Type B pancreatic cell (in vitro differentiated cells): ENCODE data around the gene VEGFB. TPM values are rescaled to one million over a fixed set of nuclear protein-coding genes. Genes with fewer than 3 reads are reported as not detected.
A peak's percentile ranks its signal among the peaks of the same experiment; 100 is the strongest.

Source experiments
- DNase-seq: peaks from one replicate; pipeline ENCODE4 v3.0.0; 2021; ENCODE audit warnings: mixed read lengths; ENCODE audit not compliant: unreplicated experiment; ENCODE audit errors: extremely low spot score
- H3K27ac Mint-ChIP-seq: 2 replicates; pipeline ENCODE4 v1.8.0; 2021; ENCODE audit warnings: mild to moderate bottlenecking, mixed read lengths
- H3K27me3 Mint-ChIP-seq: 2 replicates; pipeline ENCODE4 v1.8.0; 2021; ENCODE audit warnings: mixed read lengths
- H3K36me3 Mint-ChIP-seq: 2 replicates; pipeline ENCODE4 v1.8.0; 2021; ENCODE audit warnings: mixed read lengths
- H3K4me1 Mint-ChIP-seq: one replicate; pipeline ENCODE4 v1.8.0; 2021; ENCODE audit warnings: mixed read lengths; ENCODE audit not compliant: unreplicated experiment
- H3K4me3 Mint-ChIP-seq: 2 replicates; pipeline ENCODE4 v1.8.0; 2021; ENCODE audit warnings: mild to moderate bottlenecking, mixed read lengths
- H3K9me3 Mint-ChIP-seq: 2 replicates; pipeline ENCODE4 v1.8.0; 2021; ENCODE audit warnings: mixed read lengths
- total RNA-seq: library from RNA; stranded (reverse); gene quantifications from 2 replicates; pipeline ENCODE4 v1.2.1, GENCODE V29; 2021; ENCODE audit warnings: low replicate concordance
- TF ChIP-seq, protein P1 (sequence below): fragments of 200-600 bp; sonication (generic); conservative IDR thresholded peaks from 2 replicates; pipeline ENCODE4 v1.5.0; 2021; ENCODE audit warnings: antibody characterized with exemption, mild to moderate bottlenecking

Gene VEGFB
- total RNA-seq, 1 donor from 2014 or later: 66.3 TPM

DNA sequence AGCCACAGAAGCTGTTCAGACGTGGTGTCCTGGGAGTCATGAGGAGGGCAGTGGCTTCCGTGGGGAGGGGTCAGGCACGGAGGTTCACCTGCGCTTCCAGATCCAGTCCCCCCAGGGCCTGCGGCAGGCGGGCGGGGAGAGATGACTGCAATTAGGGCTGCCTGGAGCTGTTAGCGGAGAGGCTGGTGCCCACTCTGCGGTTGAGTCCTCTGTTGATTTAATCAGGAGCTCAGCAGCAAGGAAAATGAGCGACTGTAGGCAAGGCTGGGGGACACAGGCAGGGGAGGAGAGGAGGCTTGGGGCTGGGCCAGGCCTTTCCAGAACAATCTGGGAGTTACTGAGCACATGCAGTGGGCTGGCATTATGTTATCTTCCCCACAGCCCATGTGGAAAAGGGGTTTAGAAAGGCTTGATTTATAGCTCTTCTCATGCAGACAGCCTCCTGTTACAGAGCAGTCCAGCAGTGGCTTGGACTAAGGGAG is 30.0 kb downstream of the VEGFB start:
- Mint-ChIP-seq H3K27me3 (no peaks in the 10 kb centered on the region), H3K4me3 (no peak overlapping the region), H3K4me1 (peaks cover 11% of the 10 kb centered on the region), H3K36me3 (peaks cover 13% of the 10 kb centered on the region), H3K9me3 (no peaks in the 10 kb centered on the region), H3K27ac (peak overlapping the region; percentile 43)
- no peak for DNase-seq
- TF ChIP-seq, protein P1, sequence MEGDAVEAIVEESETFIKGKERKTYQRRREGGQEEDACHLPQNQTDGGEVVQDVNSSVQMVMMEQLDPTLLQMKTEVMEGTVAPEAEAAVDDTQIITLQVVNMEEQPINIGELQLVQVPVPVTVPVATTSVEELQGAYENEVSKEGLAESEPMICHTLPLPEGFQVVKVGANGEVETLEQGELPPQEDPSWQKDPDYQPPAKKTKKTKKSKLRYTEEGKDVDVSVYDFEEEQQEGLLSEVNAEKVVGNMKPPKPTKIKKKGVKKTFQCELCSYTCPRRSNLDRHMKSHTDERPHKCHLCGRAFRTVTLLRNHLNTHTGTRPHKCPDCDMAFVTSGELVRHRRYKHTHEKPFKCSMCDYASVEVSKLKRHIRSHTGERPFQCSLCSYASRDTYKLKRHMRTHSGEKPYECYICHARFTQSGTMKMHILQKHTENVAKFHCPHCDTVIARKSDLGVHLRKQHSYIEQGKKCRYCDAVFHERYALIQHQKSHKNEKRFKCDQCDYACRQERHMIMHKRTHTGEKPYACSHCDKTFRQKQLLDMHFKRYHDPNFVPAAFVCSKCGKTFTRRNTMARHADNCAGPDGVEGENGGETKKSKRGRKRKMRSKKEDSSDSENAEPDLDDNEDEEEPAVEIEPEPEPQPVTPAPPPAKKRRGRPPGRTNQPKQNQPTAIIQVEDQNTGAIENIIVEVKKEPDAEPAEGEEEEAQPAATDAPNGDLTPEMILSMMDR: no peak

DNA sequence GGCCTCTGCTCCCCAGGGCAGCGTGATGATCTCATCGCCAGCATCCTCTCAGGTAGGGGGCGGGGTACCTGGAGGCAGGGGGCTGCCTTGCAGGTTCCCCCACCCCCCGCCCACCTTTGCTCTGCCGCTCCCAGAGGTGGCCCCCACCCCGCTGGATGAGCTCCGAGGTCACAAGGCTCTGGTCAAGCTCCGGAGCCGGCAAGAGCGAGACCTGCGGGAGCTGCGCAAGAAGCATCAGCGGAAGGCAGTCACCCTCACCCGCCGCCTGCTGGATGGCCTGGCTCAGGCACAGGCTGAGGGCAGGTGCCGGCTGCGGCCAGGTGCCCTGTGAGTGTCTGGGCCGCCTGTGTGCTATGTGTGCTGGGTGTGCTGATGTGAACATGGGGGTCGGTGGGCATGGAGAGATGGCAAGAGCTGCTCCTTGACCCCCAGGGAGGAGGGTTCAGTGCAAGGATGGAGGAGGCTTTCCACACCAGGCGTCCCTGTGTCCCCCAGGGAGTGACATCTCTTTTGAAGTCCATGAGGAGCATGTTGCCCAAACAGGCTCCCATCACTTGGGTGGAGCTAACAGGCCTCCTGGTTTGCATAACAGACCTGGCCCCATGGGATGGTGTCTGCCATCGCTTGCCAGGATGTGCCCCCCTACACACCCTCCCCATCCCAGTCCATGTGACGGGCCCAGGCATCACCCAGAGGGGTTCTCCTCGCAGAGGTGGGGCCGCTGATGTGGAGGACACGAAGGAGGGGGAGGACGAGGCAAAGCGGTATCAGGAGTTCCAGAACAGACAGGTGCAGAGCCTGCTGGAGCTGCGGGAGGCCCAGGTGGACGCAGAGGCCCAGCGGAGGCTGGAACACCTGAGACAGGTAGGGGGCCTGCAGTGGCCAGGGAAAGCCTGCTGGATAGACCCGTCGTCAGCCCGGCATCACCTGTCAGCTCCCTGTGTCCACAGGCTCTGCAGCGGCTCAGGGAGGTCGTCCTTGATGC is 31.1 kb downstream of the VEGFB start:
- no peak overlapping the region for H3K27ac Mint-ChIP-seq
- H3K9me3 Mint-ChIP-seq: no peaks in the 10 kb centered on the region
- TF ChIP-seq, protein P1: no peak
- H3K4me3 Mint-ChIP-seq: no peak overlapping the region
- DNase-seq: no peak
- H3K4me1 Mint-ChIP-seq: peaks cover 11% of the 10 kb centered on the region
- peaks cover 5% of the 10 kb centered on the region for H3K27me3 Mint-ChIP-seq
- peaks cover 4% of the 10 kb centered on the region for H3K36me3 Mint-ChIP-seq

DNA sequence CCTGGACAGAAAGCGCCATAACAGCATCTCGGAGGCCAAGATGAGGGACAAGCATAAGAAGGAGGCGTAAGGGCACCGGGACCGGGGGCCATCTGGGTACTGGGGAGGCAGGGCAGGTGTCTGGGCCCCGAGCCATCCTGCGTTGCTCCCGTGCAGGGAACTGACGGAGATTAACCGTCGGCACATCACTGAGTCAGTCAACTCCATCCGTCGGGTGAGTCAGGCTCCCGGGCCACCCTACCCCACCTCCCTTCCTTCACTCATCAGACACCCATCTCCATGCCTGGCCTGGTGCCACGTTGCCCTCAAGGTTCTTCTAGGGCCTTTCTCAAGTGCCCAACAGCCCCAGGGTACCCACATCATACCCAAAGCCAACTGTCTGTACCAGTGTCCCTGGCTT is 32.0 kb downstream of the VEGFB start:
- TF ChIP-seq, protein P1: no peak
- no peaks in the 10 kb centered on the region for H3K9me3 Mint-ChIP-seq
- H3K27me3 Mint-ChIP-seq: peaks cover 5% of the 10 kb centered on the region
- no peak overlapping the region for H3K27ac Mint-ChIP-seq
- H3K4me1 Mint-ChIP-seq: peaks cover 11% of the 10 kb centered on the region
- no peak overlapping the region for H3K4me3 Mint-ChIP-seq
- H3K36me3 Mint-ChIP-seq: peaks cover 4% of the 10 kb centered on the region
- DNase-seq: no peak

DNA sequence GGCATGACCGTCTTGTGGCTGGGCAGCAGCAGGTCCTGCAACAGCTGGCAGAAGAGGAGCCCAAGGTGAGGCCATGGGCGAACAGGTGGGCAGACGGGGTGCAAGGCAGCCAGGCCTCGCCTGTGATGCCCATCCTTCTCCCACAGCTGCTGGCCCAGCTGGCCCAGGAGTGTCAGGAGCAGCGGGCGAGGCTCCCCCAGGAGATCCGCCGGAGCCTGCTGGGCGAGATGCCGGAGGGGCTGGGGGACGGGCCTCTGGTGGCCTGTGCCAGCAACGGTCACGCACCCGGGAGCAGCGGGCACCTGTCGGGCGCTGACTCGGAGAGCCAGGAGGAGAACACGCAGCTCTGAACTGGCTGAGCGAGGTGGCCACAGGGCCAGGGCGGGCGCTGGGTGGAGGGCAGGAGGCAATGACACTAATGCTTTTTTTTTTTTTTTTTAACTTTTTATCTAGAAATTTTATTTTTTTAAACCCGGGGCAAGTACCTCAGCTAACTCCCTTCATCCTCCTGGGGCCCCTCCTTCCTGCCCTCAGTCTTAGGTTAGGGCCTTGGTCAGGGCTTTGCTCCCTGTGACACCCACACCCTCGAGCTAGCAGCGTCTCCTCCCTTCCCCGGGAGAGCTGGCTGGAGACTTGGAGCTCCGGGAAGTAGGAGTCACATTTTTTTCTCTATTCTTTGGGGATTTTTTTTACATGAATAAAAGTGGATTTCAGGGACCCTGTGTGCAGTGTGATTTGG is 33.0 kb downstream of the VEGFB start:
- peak overlapping the region; percentile 99 for H3K27ac Mint-ChIP-seq
- TF ChIP-seq, protein P1: no peak
- H3K27me3 Mint-ChIP-seq: peaks cover 5% of the 10 kb centered on the region
- H3K36me3 Mint-ChIP-seq: peaks cover 4% of the 10 kb centered on the region
- H3K9me3 Mint-ChIP-seq: no peaks in the 10 kb centered on the region
- peaks cover 17% of the 10 kb centered on the region for H3K4me1 Mint-ChIP-seq
- no peak overlapping the region for H3K4me3 Mint-ChIP-seq
- DNase-seq: no peak

DNA sequence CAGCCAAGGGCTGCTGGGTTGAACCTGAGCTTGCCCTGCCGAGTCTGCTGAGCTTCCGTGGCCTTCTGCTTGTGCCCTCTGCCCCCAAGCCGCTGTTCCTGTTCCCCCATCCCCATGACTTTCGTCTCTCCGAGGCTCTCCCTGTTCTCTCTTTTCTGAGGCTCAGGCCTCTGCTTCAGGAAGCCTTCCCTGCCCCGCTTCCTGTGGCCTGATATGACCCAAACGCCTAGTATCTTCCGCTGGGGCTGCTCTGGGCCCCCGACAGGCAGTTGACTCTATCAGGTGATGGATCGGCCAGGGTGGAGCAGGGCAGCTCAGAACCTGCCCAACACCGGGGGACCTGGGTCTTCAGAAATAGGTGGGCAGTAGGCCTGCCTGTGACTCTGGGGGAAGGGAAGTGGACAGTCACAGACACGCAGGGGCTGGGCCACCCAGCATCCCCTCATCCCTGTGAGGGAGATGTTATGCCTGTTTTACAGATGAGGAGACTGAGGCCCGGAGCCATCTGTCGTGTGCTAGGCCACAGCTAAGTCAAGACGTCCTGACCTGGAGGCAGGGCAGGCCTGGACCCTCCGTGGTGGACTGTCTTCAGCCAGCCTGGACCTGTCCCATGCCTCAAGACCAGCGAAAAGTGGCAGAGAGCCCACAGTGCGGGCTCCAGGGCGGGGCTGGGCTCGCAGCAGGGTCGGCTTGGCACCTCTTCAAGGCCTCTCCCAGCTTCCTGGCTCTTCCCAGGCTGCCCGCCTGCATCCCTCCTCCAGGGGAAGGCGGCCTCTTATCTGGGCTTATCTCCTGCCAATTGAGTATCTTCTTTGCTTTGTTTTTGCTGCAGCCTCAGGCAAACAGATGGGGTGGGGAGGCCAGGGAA is 33.9 kb downstream of the VEGFB start:
- Mint-ChIP-seq H3K27ac (peak overlapping the region; percentile 99), H3K4me3 (peak overlapping the region; percentile 100), H3K27me3 (peaks cover 5% of the 10 kb centered on the region), H3K4me1 (peaks cover 19% of the 10 kb centered on the region), H3K9me3 (no peaks in the 10 kb centered on the region), H3K36me3 (peaks cover 4% of the 10 kb centered on the region)
- no peak for DNase-seq
- TF ChIP-seq, protein P1: no peak
